BJ (cell line): Measurements from ENCODE around the gene DDAH1. TPM values are rescaled to one million over a fixed set of nuclear protein-coding genes. Genes with fewer than 3 reads are reported as not detected.

Experiments used
- CTCF ChIA-PET: fragments of 350-600 bp; formaldehyde crosslinking; extraction: SDS; loops from one replicate; lab custom pipeline; 2021; ENCODE audit warnings: antibody characterized with exemption, inconsistent platforms; lab: Yijun Ruan, JAX
- POLR2A ChIA-PET: fragments of 300-600 bp; sonication (Branson Sonifier 250); formaldehyde crosslinking; extraction: SDS; loops from one replicate; lab custom pipeline; 2021; ENCODE audit warnings: antibody characterized with exemption; lab: Charles Lee
- DNase-seq: peaks from one replicate; pipeline ENCODE4 v3.0.0-alpha.2; 2011; ENCODE audit warnings: low read depth
- H3K27me3 ChIP-seq: 2 replicates; pipeline ENCODE4 v1.6.0; 2011; ENCODE audit warnings: low read length; ENCODE audit not compliant: control insufficient read depth, insufficient read depth
- H3K36me3 ChIP-seq: 2 replicates; pipeline ENCODE4 v1.5.1; 2011; ENCODE audit warnings: low read length; ENCODE audit not compliant: control insufficient read depth, insufficient read depth
- H3K4me3 ChIP-seq: 2 replicates; pipeline ENCODE4 v1.5.1; 2011; ENCODE audit warnings: low read depth, mild to moderate bottlenecking, control low read depth, low read length
- polyA plus RNA-seq: library from polyadenylated mRNA; depleted of rRNA; stranded (reverse); fragments of >200 nt; gene quantifications from 2 replicates; pipeline ENCODE4 v1.2.3, GENCODE V29; 2011
- TF ChIP-seq, protein P1 (sequence below): IDR thresholded peaks from 2 replicates; pipeline ENCODE4 v1.5.1; 2011; ENCODE audit warnings: low read depth, mild to moderate bottlenecking, control low read depth, inconsistent platforms, low read length, moderate library complexity; ENCODE audit not compliant: insufficient read depth

DDAH1 gene
- polyA plus RNA-seq, 1 experiment: 244 TPM

DNA sequence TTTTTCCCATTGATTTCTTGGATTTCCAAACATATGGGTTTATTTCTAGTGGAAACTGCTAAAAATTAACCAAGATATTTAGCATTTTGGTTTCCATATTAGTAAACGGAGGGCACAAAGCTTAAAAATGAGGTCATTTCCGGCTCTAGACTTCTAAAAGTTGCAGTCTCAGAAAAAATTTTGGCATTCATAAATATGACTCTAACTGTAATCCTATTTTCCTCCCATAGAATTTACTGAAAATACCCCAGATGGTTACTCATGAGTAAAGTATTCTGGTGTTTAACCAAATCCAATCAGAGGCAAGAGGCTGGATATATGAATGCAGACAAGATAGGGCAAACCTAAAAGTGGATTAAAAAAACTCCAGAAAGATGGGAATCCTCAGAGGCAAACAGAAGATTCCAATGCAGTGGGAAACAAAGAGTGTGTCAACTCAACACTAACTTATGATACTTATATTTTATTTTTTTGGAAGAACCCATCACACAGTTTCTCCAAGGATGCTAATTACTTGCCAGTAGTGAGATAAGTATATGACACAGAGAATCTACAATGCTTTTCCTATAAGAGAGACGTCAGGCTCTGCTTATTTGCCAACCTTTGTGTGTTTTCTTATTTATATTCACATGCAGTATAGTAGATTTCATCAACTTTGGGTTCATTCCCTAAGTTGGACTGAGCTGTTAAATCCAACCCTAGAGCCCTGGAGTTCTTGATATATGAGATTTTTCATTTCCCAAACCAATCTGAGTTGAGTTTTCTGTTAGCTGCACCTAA, 98.4 kb downstream of the DDAH1 start:
- H3K4me3 ChIP-seq: no peak overlapping the region
- TF ChIP-seq, protein P1, sequence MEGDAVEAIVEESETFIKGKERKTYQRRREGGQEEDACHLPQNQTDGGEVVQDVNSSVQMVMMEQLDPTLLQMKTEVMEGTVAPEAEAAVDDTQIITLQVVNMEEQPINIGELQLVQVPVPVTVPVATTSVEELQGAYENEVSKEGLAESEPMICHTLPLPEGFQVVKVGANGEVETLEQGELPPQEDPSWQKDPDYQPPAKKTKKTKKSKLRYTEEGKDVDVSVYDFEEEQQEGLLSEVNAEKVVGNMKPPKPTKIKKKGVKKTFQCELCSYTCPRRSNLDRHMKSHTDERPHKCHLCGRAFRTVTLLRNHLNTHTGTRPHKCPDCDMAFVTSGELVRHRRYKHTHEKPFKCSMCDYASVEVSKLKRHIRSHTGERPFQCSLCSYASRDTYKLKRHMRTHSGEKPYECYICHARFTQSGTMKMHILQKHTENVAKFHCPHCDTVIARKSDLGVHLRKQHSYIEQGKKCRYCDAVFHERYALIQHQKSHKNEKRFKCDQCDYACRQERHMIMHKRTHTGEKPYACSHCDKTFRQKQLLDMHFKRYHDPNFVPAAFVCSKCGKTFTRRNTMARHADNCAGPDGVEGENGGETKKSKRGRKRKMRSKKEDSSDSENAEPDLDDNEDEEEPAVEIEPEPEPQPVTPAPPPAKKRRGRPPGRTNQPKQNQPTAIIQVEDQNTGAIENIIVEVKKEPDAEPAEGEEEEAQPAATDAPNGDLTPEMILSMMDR: no peak
- peak; percentile 73 for DNase-seq
- ChIA-PET CTCF (interaction anchor here (0.9 to 2.1 kb wide), 2 partner anchors 24 to 27 kb away, joined by 3 to 8 read pairs; no protein-coding TSS in a partner anchor), POLR2A (interaction anchor here (1.0 kb wide), 1 partner anchor 90 kb away, joined by 4 read pairs; the partner anchor contains the start of gene BCL10)
- H3K36me3 ChIP-seq: no peaks in the 10 kb centered on the region
- no peaks in the 10 kb centered on the region for H3K27me3 ChIP-seq

DNA sequence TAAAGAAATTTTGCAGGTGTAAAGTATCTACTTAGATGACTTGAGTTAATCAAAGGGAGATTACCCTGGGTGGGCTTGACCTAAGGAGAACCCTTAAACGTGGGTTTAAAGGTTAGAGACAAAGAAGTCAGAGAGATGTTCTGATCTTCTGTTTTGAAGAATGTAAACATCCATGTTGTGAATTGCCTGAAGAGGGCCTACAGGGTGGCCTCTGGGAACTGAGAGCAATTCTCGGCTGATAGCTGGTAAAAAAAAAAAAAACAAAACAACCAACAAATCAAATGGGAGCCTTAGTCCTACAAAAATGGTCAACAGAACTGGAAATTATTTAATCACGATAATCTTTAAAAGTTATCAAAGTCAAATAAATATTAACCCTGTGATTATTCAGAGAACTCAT, 99.1 kb downstream of the DDAH1 start:
- ChIA-PET POLR2A (interaction anchor here (1.0 kb wide), 1 partner anchor 89 kb away, joined by 4 read pairs; the partner anchor contains the start of gene BCL10), CTCF (interaction anchor here (0.9 to 2.1 kb wide), 2 partner anchors 23 to 28 kb away, joined by 3 to 8 read pairs; no protein-coding TSS in a partner anchor)
- no peak for DNase-seq
- Histone ChIP-seq H3K27me3 (no peaks in the 10 kb centered on the region), H3K36me3 (no peaks in the 10 kb centered on the region), H3K4me3 (no peak overlapping the region)
- TF ChIP-seq, protein P1: no peak

DNA sequence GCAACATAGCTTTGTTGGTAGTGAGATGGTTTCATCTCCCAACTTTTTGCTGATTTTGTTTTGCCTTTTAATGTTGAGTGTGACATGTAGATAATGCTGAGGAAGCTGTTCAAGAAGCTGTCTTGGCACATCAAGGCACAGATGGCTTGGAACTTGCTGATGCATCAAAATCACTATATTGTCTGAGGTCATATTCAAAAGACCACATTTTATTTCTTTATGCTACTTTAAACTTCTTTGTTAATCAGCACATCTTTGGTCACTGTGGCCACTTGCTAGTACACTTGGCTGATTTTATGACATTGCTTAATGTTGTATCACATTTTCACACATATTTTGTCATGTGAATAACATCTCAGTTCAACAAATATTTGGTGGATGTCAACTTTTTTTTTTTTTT, 101.4 kb downstream of the DDAH1 start:
- TF ChIP-seq, protein P1: no peak
- no peak for DNase-seq
- Histone ChIP-seq H3K27me3 (no peaks in the 10 kb centered on the region), H3K36me3 (no peaks in the 10 kb centered on the region), H3K4me3 (no peak overlapping the region)
- CTCF ChIA-PET: no interaction called here
- POLR2A ChIA-PET: interaction anchor here (0.7 kb wide), 1 partner anchor 54 kb away, joined by 3 read pairs; no protein-coding TSS in a partner anchor

DNA sequence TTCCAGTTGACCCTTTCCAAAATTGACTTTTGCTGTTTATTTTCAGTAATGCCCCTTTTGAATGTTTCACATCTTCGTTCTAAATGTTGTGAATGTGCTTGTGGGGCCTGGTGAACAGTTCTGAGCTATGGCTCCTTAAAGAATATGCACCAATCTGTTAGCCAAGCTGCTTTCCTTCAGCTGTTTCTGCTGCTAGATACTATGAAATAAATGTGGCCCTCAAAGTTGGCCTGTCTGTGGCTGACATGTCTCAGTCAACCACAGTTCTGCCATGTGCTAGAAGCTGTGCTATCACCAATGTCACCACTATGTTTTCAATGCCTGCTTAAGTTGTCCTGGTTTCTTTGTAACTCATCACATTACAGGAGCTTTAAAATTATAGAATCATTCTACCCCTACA, 101.9 kb downstream of the DDAH1 start:
- no peak for DNase-seq
- CTCF ChIA-PET: interaction anchor here (0.6 to 1.2 kb wide), 2 partner anchors 18 to 209 kb away, joined by 3 read pairs; no protein-coding TSS in a partner anchor
- Histone ChIP-seq H3K36me3 (no peaks in the 10 kb centered on the region), H3K27me3 (no peaks in the 10 kb centered on the region), H3K4me3 (no peak overlapping the region)
- POLR2A ChIA-PET: interaction anchor here (0.7 kb wide), 1 partner anchor 54 kb away, joined by 3 read pairs; no protein-coding TSS in a partner anchor
- TF ChIP-seq, protein P1: no peak
